GM12878 (cell line): ENCODE measurements around the gene ERP44. TPM values are rescaled to one million over a fixed set of nuclear protein-coding genes. Genes with fewer than 3 reads are reported as not detected.
A peak's percentile ranks its signal among the peaks of the same experiment; 100 is the strongest.

Source experiments
- ATAC-seq: fragments of 200-7000 bp; cut with Tn5 transposase; 3 replicates; pipeline ENCODE4 v1.9.1; 2020; ENCODE audit warnings: mild to moderate bottlenecking, moderate library complexity
- BruUV-seq: library from RNA; stranded (reverse); fragments of 400-500 nt; replicated peaks from 2 replicates; lab custom pipeline; 2021; lab: Mats Ljungman, UMichigan
- CTCF ChIA-PET: fragments of 300-600 bp; sonication (Branson Sonifier 250); formaldehyde crosslinking; extraction: SDS; loops from one replicate; lab custom pipeline; 2021; ENCODE audit warnings: inconsistent platforms; lab: Yijun Ruan, JAX
- POLR2A ChIA-PET: fragments of 350-600 bp; formaldehyde crosslinking; extraction: SDS; loops from one replicate; lab custom pipeline; 2021; ENCODE audit warnings: inconsistent platforms; lab: Charles Lee
- RAD21 ChIA-PET: fragments of 300-600 bp; sonication (Branson Sonifier 250); formaldehyde crosslinking; loops from one replicate; lab custom pipeline; 2023; ENCODE audit warnings: antibody characterized with exemption; ENCODE audit not compliant: unreplicated experiment; lab: Charles Lee
- SMC1A ChIA-PET: fragments of 300-600 bp; sonication (Branson Sonifier 250); formaldehyde crosslinking; loops from one replicate; lab custom pipeline; 2023; ENCODE audit not compliant: unreplicated experiment, uncharacterized antibody; lab: Charles Lee
- DNase-seq: peaks from one replicate; pipeline ENCODE4 v3.0.0-alpha.2; 2011; ENCODE audit warnings: low read depth, low spot score
- FAIRE-seq: peaks from 3 replicates; lab custom pipeline; 2011; peaks lifted over from hg19 to GRCh38; lab: Jason Lieb, UNC
- H2AFZ ChIP-seq: 2 replicates; pipeline ENCODE4 v1.6.0; 2011; ENCODE audit warnings: low read depth, low read length, control low read depth; ENCODE audit not compliant: control insufficient read depth
- H3K27ac ChIP-seq: 2 replicates; pipeline ENCODE4 v1.5.1; 2011; ENCODE audit warnings: control low read depth; ENCODE audit not compliant: control insufficient read depth, insufficient read depth
- H3K27me3 ChIP-seq, 2 experiments: replicated peaks in 1 of 2; 2 replicates each; pipeline versions ENCODE4 v1.6.0 to v1.6.1; 2011; ENCODE audit warnings: low read length in 1 of 2; ENCODE audit not compliant: control insufficient read depth in 2 of 2, insufficient read depth in 2 of 2
- H3K36me3 ChIP-seq, 2 experiments: 2 replicates each; pipeline ENCODE4 v1.5.1; 2011; ENCODE audit warnings: low read length in 1 of 2; ENCODE audit not compliant: control insufficient read depth in 2 of 2, insufficient read depth in 2 of 2
- H3K4me1 ChIP-seq: 2 replicates; pipeline ENCODE4 v1.6.1; 2011; ENCODE audit warnings: mild to moderate bottlenecking, low read length, moderate library complexity, mixed read lengths; ENCODE audit not compliant: control insufficient read depth, insufficient read depth
- H3K4me2 ChIP-seq: 2 replicates; pipeline ENCODE4 v1.6.0; 2011; ENCODE audit warnings: control low read depth; ENCODE audit not compliant: control insufficient read depth, insufficient read depth
- H3K4me3 ChIP-seq: fragments of 200-600 bp; sonication (generic); 2 replicates; pipeline ENCODE4 v1.5.1; 2016
- H3K79me2 ChIP-seq: 2 replicates; pipeline ENCODE4 v1.6.0; 2011; ENCODE audit warnings: low read length; ENCODE audit not compliant: control insufficient read depth, insufficient read depth
- H3K9ac ChIP-seq: 2 replicates; pipeline ENCODE4 v1.8.0; 2011; ENCODE audit warnings: low read length, control low read depth, mixed read lengths; ENCODE audit not compliant: control insufficient read depth, insufficient read depth
- H3K9me3 ChIP-seq: replicated peaks from 3 replicates; pipeline ENCODE4 v1.5.1; 2011; ENCODE audit warnings: mild to moderate bottlenecking, low read length; ENCODE audit not compliant: control insufficient read depth, insufficient read depth
- H4K20me1 ChIP-seq: 2 replicates; pipeline ENCODE4 v1.6.0; 2011; ENCODE audit not compliant: control insufficient read depth, insufficient read depth
- BCL3 ChIP-seq: IDR thresholded peaks from 2 replicates; pipeline ENCODE4 v1.6.1; 2011; ENCODE audit warnings: borderline replicate concordance, low read depth, mild to moderate bottlenecking, moderate library complexity, low read length; ENCODE audit not compliant: insufficient read depth, poor library complexity, severe bottlenecking
- MTA2 ChIP-seq: fragments of 450-650 bp; IDR thresholded peaks from 2 replicates; pipeline ENCODE4 v1.6.1; 2016; ENCODE audit warnings: low read depth, mild to moderate bottlenecking, moderate library complexity
- NR2F1 ChIP-seq: fragments of 450-650 bp; conservative IDR thresholded peaks from 2 replicates; pipeline ENCODE4 v1.6.1; 2017; ENCODE audit warnings: mild to moderate bottlenecking
- NRF1 ChIP-seq: conservative IDR thresholded peaks from 2 replicates; pipeline ENCODE4 v1.6.1; 2011; ENCODE audit warnings: mild to moderate bottlenecking, low read depth, low read length, improper control_type of control experiment
- PBX3 ChIP-seq: IDR thresholded peaks from 2 replicates; pipeline ENCODE4 v1.6.1; 2011; ENCODE audit warnings: mild to moderate bottlenecking, low read depth, low read length, moderate library complexity; ENCODE audit not compliant: insufficient replicate concordance
- RAD51 ChIP-seq: fragments of 450-650 bp; IDR thresholded peaks from 2 replicates; pipeline ENCODE4 v1.6.1; 2016; ENCODE audit warnings: moderate library complexity, mild to moderate bottlenecking, inconsistent platforms
- RELB ChIP-seq: fragments of 450-650 bp; IDR thresholded peaks from 2 replicates; pipeline ENCODE4 v1.6.1; 2017; ENCODE audit warnings: low read depth, mild to moderate bottlenecking, moderate library complexity
- TBL1XR1 ChIP-seq: IDR thresholded peaks from 2 replicates; pipeline ENCODE4 v1.6.1; 2012; ENCODE audit warnings: low read depth, low read length, improper control_type of control experiment
- YBX1 ChIP-seq: fragments of 450-650 bp; IDR thresholded peaks from 2 replicates; pipeline ENCODE4 v1.6.1; 2016; ENCODE audit warnings: antibody characterized with exemption
- WGBS: methylation state at CpG from one replicate; pipeline ENCODE4 v1.1.6; 2016; ENCODE audit warnings: low lambda C conversion rate; ENCODE audit not compliant: insufficient replicate concordance, insufficient coverage; ENCODE audit errors: missing lambda C conversion rate; 5-methylcytosine and 5-hydroxymethylcytosine counted together
- in situ Hi-C: fragments of 300-500 bp; cut with MboI; formaldehyde crosslinking; loops from 9 replicates; pipeline ENCODE4 v1.14.3; 2018; ENCODE audit warnings: mixed read lengths
- intact Hi-C: fragments of 100-400 bp; cut with micrococcal nuclease; formaldehyde crosslinking; loops from one replicate; pipeline ENCODE4 v1.14.2; 2022; ENCODE audit not compliant: unreplicated experiment
- polyA plus RNA-seq, 11 experiments: library from polyadenylated mRNA; depleted of rRNA in 4 of 11; unstranded in 6 of 11; stranded (reverse) in 5 of 11; fragments of >200 nt; fragmentation: Nextera tagmentation in 4 of 11; fragmentation: Illumina TruSeq in 1 of 11; extraction: Ambion mirVana in 4 of 11; extraction: Trizol in 1 of 11; gene quantifications; 1 replicate in 1 of 11; 2 replicates in 10 of 11; pipeline versions ENCODE4 v1.2.1 to v1.2.3, GENCODE V29; 2011 to 2016; ENCODE audit warnings: inconsistent platforms in 2 of 11, missing spikeins in 2 of 11, low read depth in 1 of 11
- total RNA-seq, 4 experiments: library from RNA; depleted of rRNA in 3 of 4; stranded (reverse); fragments of >200 nt in 3 of 4; fragmentation: Illumina TruSeq in 1 of 4; extraction: Trizol in 1 of 4; gene quantifications; 2 replicates each; pipeline versions ENCODE4 v1.2.1 to v1.2.3, GENCODE V29; 2013 to 2021
- TF ChIP-seq, protein P1 (sequence below): fragments of 450-650 bp; IDR thresholded peaks from 2 replicates; pipeline ENCODE4 v1.6.1; 2014; ENCODE audit warnings: mild to moderate bottlenecking

Gene ERP44
- total and polyA plus RNA-seq, 10 of the 15 experiments (the other 5 are each of a cell fraction or from before 2014, with no cell fraction given): 11.5 to 52.4 (median 20.2) TPM

DNA sequence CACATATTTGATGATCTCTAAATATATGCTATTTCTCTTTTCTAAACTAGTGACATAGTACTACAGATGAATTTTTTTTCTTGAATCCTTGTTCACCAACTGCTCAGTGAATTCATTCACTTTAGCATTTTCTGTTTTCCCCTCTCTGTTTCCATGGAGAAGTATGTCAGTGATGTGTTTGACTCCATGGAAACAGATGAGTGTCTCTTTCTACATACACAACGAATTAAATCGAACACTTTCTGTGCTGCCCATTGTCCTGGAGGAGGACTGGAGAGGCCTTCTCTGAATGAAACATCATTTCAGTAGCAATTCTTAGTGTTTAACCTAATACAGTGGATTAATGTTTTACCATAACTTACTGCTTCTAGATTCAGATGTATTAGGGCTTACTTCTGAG lies 9.8 kb upstream of the ERP44 start:
- no peak overlapping the region for H3K9ac ChIP-seq
- H3K4me1 ChIP-seq: no peaks in the 10 kb centered on the region
- no peak for DNase-seq
- no peak overlapping the region for H3K27ac ChIP-seq
- no peak overlapping the region for H3K4me2 ChIP-seq
- H3K4me3 ChIP-seq: no peak overlapping the region
- H3K79me2 ChIP-seq: no peaks in the 10 kb centered on the region; the same call in 1 of the 2 replicates
- TF ChIP-seq NR2F1: no peak
- no peak for TF ChIP-seq YBX1
- no peak for TF ChIP-seq TBL1XR1
- TF ChIP-seq, protein P1, sequence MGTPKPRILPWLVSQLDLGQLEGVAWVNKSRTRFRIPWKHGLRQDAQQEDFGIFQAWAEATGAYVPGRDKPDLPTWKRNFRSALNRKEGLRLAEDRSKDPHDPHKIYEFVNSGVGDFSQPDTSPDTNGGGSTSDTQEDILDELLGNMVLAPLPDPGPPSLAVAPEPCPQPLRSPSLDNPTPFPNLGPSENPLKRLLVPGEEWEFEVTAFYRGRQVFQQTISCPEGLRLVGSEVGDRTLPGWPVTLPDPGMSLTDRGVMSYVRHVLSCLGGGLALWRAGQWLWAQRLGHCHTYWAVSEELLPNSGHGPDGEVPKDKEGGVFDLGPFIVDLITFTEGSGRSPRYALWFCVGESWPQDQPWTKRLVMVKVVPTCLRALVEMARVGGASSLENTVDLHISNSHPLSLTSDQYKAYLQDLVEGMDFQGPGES: no peak
- TF ChIP-seq PBX3: no peak
- no peak for TF ChIP-seq NRF1
- TF ChIP-seq MTA2: no peak
- TF ChIP-seq BCL3: no peak
- TF ChIP-seq RELB: no peak
- no peak for TF ChIP-seq RAD51
- ChIA-PET CTCF (no interaction called here), POLR2A (no interaction called here), RAD21 (no interaction called here), SMC1A (interaction anchor here (0.9 kb wide), 1 partner anchor 23 kb away, joined by 3 read pairs; no protein-coding TSS in a partner anchor)
- in situ Hi-C loops (no loop called here), intact Hi-C loops (no loop called here)
- no TSS peak for BruUV-seq
- peaks cover 0 to 2% of the 10 kb centered on the region in 2 experiments; a peak in 2 of 4 replicates for H3K36me3 ChIP-seq
- no peaks in the 10 kb centered on the region for H3K9me3 ChIP-seq
- 100% methylated on average over 2 of the region's 2 CpGs for WGBS
- no peak overlapping the region for H2AFZ ChIP-seq
- FAIRE-seq: no peak
- H3K27me3 ChIP-seq: no peaks in the 10 kb centered on the region
- ATAC-seq: peak; percentile 27
- no peaks in the 10 kb centered on the region for H4K20me1 ChIP-seq
